ENCODE measurements around the gene TFR2. TPM values are rescaled to one million over a fixed set of nuclear protein-coding genes. Genes with fewer than 3 reads are reported as not detected.

Gene TFR2
- total and polyA plus RNA-seq, 2 of the 13 experiments (the other 11 are each of a cell fraction or from before 2014, with no cell fraction given), result 36.9 to 64.2 TPM

GRCh38 chr7:100571829-100572116 lies 69.6 kb downstream of the TFR2 start (continued):
- TF ChIP-seq TEF (CRISPR knock-in tag; IDR thresholded peaks at IDR 0.05) (no peak), ZNF570 (CRISPR knock-in tag; IDR thresholded peaks at IDR 0.05; ENCODE audit: borderline replicate concordance) (no peak), ZNF501 (CRISPR knock-in tag; IDR thresholded peaks at IDR 0.05) (peak; percentile 33; the same call in 1 of the 2 replicates), ZUFSP (CRISPR knock-in tag; IDR thresholded peaks at IDR 0.05; ENCODE audit: borderline replicate concordance) (no peak), EP300 (IDR thresholded peaks at IDR 0.05; ENCODE audit: low read depth in 2 of 2, low read length in 2 of 2) (no peak), EP300 (CRISPR knock-in tag; IDR thresholded peaks at IDR 0.05; ENCODE audit: borderline replicate concordance) (no peak), IKZF5 (CRISPR knock-in tag; IDR thresholded peaks at IDR 0.05) (no peak), HNRNPLL (IDR thresholded peaks at IDR 0.05; ENCODE audit: low read depth, low read length, poor library complexity, severe bottlenecking) (no peak), ZNF12 (CRISPR knock-in tag; IDR thresholded peaks at IDR 0.05) (no peak), CCDC6 (CRISPR knock-in tag; IDR thresholded peaks at IDR 0.05) (no peak), ZNF280B (CRISPR knock-in tag; IDR thresholded peaks at IDR 0.05; ENCODE audit: borderline replicate concordance) (no peak), ZNF331 (CRISPR knock-in tag; IDR thresholded peaks at IDR 0.05) (no peak), U2AF1 (optimal IDR thresholded peaks at IDR 0.05; ENCODE audit: low read depth, low read length) (no peak), ZNF749 (CRISPR knock-in tag; IDR thresholded peaks at IDR 0.05; ENCODE audit: borderline replicate concordance) (no peak), MLLT10 (CRISPR knock-in tag; IDR thresholded peaks at IDR 0.05) (no peak), IRF9 (CRISPR knock-in tag; IDR thresholded peaks at IDR 0.05; ENCODE audit: borderline replicate concordance) (no peak), POLR2G (IDR thresholded peaks at IDR 0.05; ENCODE audit: low read depth, low read length) (peak; percentile 6; the same call in 1 of the 2 replicates), ZNF580 (CRISPR knock-in tag; IDR thresholded peaks at IDR 0.05; ENCODE audit: borderline replicate concordance, low read depth) (no peak), ZBTB38 (CRISPR knock-in tag; IDR thresholded peaks at IDR 0.05) (no peak), CCAR2 (optimal IDR thresholded peaks at IDR 0.05; ENCODE audit: low read depth, low read length) (no peak), BCL3 (CRISPR knock-in tag; IDR thresholded peaks at IDR 0.05) (no peak), ZNF510 (CRISPR knock-in tag; IDR thresholded peaks at IDR 0.05; ENCODE audit: low read depth) (0 out of 2 replicates have a peak, but pooled peaks have one; percentile 18)
